ENCODE measurements around the gene ZNF142. TPM values are rescaled to one million over a fixed set of nuclear protein-coding genes. Genes with fewer than 3 reads are reported as not detected.

ZNF142 gene
- total RNA-seq, 2 donors from 2014 or later, result 13.6 to 17.9 TPM

GRCh38 chr2:218623366-218623705 is 36.1 kb downstream of the ZNF142 start:
- no peak overlapping the region for H3K27ac ChIP-seq

DNA sequence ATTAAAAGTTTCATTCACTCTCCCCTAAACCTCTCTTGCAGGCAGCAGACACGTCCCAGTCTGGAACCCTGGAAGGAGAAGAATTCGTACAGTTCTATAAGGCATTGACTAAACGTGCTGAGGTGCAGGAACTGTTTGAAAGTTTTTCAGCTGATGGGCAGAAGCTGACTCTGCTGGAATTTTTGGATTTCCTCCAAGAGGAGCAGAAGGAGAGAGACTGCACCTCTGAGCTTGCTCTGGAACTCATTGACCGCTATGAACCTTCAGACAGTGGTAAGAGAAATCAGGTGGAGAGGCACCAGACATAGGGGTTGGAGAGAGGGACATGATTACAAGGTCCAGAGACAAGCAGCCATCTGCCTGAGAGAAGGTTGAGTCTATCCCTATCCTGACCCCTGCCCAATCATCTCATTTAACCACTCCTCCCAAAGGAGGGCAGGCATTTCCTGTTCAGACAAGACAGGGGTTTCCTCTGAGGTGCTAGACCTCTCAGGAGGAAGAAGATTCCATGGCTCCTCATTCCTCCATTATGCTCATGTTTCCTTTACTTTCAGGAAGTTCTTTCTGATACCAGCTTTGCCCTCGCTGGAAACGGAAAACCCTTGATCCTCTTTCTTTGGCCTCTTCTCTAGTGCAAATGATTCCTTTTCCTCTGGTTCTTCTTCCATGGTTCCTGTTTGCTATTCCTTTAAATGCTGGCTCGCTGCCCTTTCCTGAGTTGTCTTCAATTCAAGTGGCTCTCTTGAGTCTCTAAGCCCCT is 36.6 kb downstream of the ZNF142 start:
- H3K9me3 ChIP-seq, result no peaks in the 10 kb centered on the region
- H3K27me3 ChIP-seq, result no peaks in the 10 kb centered on the region
- no peaks in the 10 kb centered on the region for H3K4me1 ChIP-seq
- no peak overlapping the region for H3K4me3 ChIP-seq
- H3K27ac ChIP-seq, result no peak overlapping the region
- no peaks in the 10 kb centered on the region for H3K36me3 ChIP-seq
- no peak for TF ChIP-seq CTCF (IDR thresholded peaks at IDR 0.05)
- DNase-seq (ENCODE audit: low spot score), result no peak

More at GRCh38 chr2:218623366-218623705, 36.1 kb downstream of the ZNF142 start:
- no peak overlapping the region for H3K4me3 ChIP-seq
- H3K27me3 ChIP-seq, result no peaks in the 10 kb centered on the region
- H3K36me3 ChIP-seq, result no peaks in the 10 kb centered on the region
- DNase-seq (ENCODE audit: low spot score), result no peak
- no peaks in the 10 kb centered on the region for H3K9me3 ChIP-seq
- H3K4me1 ChIP-seq, result no peaks in the 10 kb centered on the region
- TF ChIP-seq CTCF (IDR thresholded peaks at IDR 0.05), result no peak

GRCh38 chr2:218621007-218621406 is 38.4 kb downstream of the ZNF142 start:
- DNase-seq (ENCODE audit: low spot score), result no peak
- H3K4me1 ChIP-seq, result no peaks in the 10 kb centered on the region
- no peaks in the 10 kb centered on the region for H3K36me3 ChIP-seq
- no peaks in the 10 kb centered on the region for H3K27me3 ChIP-seq
- H3K4me3 ChIP-seq, result no peak overlapping the region
- no peak overlapping the region for H3K27ac ChIP-seq
- no peaks in the 10 kb centered on the region for H3K9me3 ChIP-seq
- no peak for TF ChIP-seq CTCF (IDR thresholded peaks at IDR 0.05)

DNA sequence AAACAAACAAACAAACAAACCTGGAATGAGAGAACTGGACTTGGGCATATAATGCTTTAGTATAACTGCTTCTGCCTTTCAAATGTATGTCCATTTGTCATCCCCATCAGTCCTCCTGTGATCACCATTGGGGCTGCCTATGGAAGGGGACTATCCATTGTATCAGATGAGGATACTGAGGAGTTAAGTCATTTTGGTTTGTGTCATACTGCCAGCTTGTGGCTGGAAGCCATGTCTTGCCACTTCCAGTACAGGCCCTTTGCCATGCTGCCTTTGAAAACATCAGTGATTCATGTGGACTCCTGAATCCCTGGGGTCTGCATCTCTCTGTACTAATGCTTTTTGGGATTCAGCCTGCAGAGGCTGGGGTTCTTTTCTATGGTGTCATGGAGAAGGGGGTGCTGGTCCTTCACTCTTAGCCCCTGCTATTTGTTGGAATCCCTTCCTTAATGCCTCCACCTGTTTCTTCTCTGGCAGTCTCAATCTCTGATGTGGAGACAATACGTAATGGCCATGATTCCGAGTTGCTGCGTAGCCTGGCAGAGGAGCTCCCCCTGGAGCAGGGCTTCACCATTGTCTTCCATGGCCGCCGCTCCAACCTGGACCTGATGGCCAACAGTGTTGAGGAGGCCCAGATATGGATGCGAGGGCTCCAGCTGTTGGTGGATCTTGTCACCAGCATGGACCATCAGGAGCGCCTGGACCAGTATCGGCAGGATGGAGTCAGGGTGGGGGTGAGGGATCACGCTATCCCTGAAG is 41.1 kb downstream of the ZNF142 start:
- TF ChIP-seq CTCF (IDR thresholded peaks at IDR 0.05), result no peak
- no peaks in the 10 kb centered on the region for H3K9me3 ChIP-seq
- no peaks in the 10 kb centered on the region for H3K4me1 ChIP-seq
- no peak overlapping the region for H3K4me3 ChIP-seq
- H3K36me3 ChIP-seq, result no peaks in the 10 kb centered on the region
- DNase-seq (ENCODE audit: low spot score), result no peak
- H3K27ac ChIP-seq, result no peak overlapping the region
- H3K27me3 ChIP-seq, result no peaks in the 10 kb centered on the region

DNA sequence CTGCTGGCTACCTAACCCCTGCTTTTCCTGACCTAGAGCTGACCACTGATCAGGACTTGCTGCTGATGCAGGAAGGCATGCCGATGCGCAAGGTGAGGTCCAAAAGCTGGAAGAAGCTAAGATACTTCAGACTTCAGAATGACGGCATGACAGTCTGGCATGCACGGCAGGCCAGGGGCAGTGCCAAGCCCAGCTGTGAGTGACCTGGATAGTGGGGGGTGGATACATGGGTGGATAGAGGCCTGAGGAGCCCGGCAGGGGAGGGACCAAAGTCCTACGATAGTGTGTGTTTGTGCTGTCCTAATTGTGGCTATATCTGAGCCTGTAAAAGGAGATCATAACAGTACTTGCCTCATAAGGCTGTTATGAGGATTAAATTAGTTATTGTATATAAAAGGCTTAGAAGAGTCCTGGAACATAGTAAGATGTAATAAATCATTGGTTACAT is 43.5 kb downstream of the ZNF142 start:
- no peaks in the 10 kb centered on the region for H3K4me1 ChIP-seq
- H3K9me3 ChIP-seq, result no peaks in the 10 kb centered on the region
- no peaks in the 10 kb centered on the region for H3K36me3 ChIP-seq
- H3K27ac ChIP-seq, result no peak overlapping the region
- no peak for DNase-seq (ENCODE audit: low spot score)
- H3K27me3 ChIP-seq, result no peaks in the 10 kb centered on the region
- TF ChIP-seq CTCF (IDR thresholded peaks at IDR 0.05), result no peak
- H3K4me3 ChIP-seq, result no peak overlapping the region
